Thyroid gland (tissue), 4 donors: ENCODE measurements around the gene WDR87.

ENCODE experiments used
- CTCF ChIP-seq, 6 experiments: fragments of 200-600 bp in 3 of 6; fragments of 450-650 bp in 3 of 6; sonication (generic) in 3 of 6; IDR thresholded peaks; one replicate each; pipeline ENCODE4 v1.5.1; 2016 to 2019; ENCODE audit warnings: antibody characterized with exemption in 6 of 6, mild to moderate bottlenecking in 2 of 6, inconsistent platforms in 1 of 6, moderate library complexity in 1 of 6
- POLR2A ChIP-seq, 2 donors: fragments of 450-650 bp; IDR thresholded peaks; one replicate each; pipeline ENCODE4 v1.6.1; 2017; ENCODE audit warnings: antibody characterized with exemption in 2 of 2, mild to moderate bottlenecking in 2 of 2, moderate library complexity in 1 of 2

GRCh38 chr19:37926255-37926654, 19.9 kb upstream of the WDR87 start:
- no peak for TF ChIP-seq POLR2A (IDR thresholded peaks at IDR 0.05)
- TF ChIP-seq CTCF (IDR thresholded peaks at IDR 0.05), result no peak
